ENCODE results near the gene VTI1B.

Gene VTI1B

DNA sequence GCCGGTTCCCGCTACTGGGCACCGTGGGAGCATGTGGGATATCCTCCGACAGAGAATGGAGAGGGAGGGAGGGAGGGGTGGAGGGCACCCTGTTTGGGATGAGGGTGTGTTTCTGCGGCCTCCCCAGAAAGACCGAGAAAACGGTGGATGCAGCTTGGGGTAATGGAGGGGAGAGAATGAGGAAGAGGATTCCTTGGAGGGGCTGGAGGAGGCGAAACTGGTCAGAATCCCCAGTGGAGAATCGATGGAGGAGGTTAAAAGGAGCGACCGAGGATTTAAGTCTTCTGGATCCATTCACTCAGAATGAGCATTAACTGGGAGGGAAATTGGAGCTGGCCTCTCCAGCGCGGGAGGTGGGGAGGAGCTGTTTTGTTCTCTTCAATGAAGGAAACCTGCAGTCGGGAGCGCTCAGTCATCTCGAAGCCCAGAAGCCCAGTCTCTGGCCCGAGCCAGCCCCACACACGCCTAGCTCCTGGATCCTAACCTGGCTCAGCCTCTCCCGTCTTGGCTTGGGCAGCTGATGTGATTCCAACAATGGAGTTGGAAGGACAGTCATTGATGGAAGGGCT, 54.1 kb downstream of the VTI1B start:
- no peak for TF ChIP-seq CTCF (IDR thresholded peaks at IDR 0.05)
- H3K4me1 Mint-ChIP-seq = peaks cover 40% of the 10 kb centered on the region
- peak overlapping the region; percentile 66 for H3K27ac Mint-ChIP-seq
- peaks cover 7% of the 10 kb centered on the region for H3K9me3 Mint-ChIP-seq
- H3K27me3 Mint-ChIP-seq (ENCODE audit: low read depth, poor library complexity) = peaks cover 12% of the 10 kb centered on the region
- peak; percentile 38 for DNase-seq
- H3K36me3 Mint-ChIP-seq (ENCODE audit: low read depth) = peaks cover 17% of the 10 kb centered on the region
- peak overlapping the region; percentile 93 for H3K4me3 Mint-ChIP-seq

DNA sequence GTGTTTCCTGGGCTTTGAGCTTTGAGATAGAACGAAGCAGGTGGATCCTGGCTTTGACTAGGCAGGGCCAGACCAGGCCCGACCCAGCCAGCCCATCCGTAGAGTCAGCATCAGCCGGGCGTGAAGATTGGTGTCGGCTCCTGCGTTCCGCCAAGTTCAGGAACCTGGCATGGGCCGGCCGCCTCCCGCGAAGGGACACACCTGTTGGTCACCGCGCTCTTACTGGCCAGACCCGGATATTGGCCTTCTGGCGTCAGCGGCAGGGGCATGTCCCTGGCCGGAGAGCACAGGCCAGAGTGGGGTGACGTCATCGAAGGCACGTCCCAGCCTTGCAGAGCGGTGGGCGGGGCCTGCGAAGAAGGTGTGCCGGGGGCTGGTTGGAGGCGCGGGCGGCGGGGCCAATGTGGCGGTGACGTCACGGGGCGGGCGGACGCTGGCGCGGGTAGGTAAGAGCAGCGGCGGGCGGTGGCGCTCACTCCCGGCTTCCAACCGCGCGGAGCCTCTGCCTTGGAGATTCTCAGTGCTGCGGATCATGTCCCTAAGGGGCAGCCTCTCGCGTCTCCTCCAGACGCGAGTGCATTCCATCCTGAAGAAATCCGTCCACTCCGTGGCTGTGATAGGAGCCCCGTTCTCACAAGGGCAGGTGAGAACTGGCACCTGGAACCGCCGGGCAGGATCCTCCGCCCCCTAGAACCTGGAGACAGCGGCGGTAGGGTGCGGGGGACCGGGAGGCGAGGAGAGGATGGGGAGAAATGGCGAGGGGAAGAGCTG, 54.8 kb downstream of the VTI1B start, which contains the start of gene ARG2:
Gene ARG2 (plus strand): TSS at position 475 of the 771 bp plus-strand sequence. CDS start 58 bp downstream, at position 533.
- Mint-ChIP-seq H3K27ac (peak within 1 kb of the TSS; percentile 96), H3K4me1 (peaks cover 40% of the 10 kb centered on the region), H3K9me3 (peaks cover 6% of the 10 kb centered on the region), H3K4me3 (peak within 1 kb of the TSS; percentile 93), H3K27me3 (ENCODE audit: low read depth, poor library complexity) (peaks cover 12% of the 10 kb centered on the region), H3K36me3 (ENCODE audit: low read depth) (peaks cover 10% of the 10 kb centered on the region)
- peak; percentile 100 for DNase-seq
- TF ChIP-seq CTCF (IDR thresholded peaks at IDR 0.05) = no peak

- Mint-ChIP-seq H3K4me1 (peaks cover 40% of the 10 kb centered on the region), H3K36me3 (ENCODE audit: low read depth) (peaks cover 3% of the 10 kb centered on the region), H3K4me3 (peak overlapping the region; percentile 93), H3K9me3 (no peaks in the 10 kb centered on the region), H3K27ac (peak overlapping the region; percentile 96), H3K27me3 (ENCODE audit: low read depth, poor library complexity) (peaks cover 17% of the 10 kb centered on the region)
- peak; percentile 57 for TF ChIP-seq CTCF (IDR thresholded peaks at IDR 0.05)
- peak; percentile 18 for DNase-seq
Measured at GRCh38 chr14:67618617-67619063, 55.8 kb downstream of the VTI1B start.

- Mint-ChIP-seq H3K27ac (no peak overlapping the region), H3K27me3 (ENCODE audit: low read depth, poor library complexity) (peaks cover 45% of the 10 kb centered on the region), H3K36me3 (ENCODE audit: low read depth) (no peaks in the 10 kb centered on the region), H3K9me3 (no peaks in the 10 kb centered on the region), H3K4me3 (no peak overlapping the region), H3K4me1 (peaks cover 21% of the 10 kb centered on the region)
- no peak for DNase-seq
- TF ChIP-seq CTCF (IDR thresholded peaks at IDR 0.05) = no peak
Measured at GRCh38 chr14:67610491-67610890, 63.9 kb downstream of the VTI1B start.

DNA sequence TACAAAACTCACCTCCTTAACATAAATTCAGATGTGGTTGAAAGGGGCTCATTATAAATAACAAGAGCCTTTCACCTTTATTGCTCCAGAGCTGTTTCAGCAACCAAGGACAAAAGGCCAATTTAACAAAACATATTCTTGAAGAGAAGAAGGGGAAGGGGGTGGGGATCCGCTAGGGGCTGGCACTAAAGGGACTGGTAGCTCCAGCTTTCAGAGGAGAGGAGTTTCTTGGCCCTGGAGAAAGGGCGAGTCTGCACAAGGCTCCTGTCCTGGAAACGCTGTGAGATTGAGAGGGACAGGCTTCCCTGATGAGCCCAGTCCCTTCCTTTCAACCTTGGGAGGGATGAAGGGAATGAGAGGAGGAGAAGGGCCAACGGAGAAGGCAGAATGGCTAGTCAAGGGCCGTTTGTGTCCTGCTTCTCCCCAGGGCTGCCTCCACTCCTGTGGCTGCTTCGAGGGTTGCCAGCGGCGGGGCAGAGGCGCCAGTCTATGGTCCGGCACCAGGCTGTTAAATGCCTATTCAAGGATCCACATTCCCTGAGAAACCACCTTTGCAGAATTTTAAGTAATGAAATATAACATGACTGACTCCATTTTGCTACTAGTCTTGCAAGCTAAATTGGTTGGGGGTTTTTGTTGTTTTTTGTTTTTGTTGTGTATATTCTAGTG, 64.7 kb downstream of the VTI1B start:
- peaks cover 24% of the 10 kb centered on the region for H3K4me1 Mint-ChIP-seq
- H3K9me3 Mint-ChIP-seq = no peaks in the 10 kb centered on the region
- H3K27me3 Mint-ChIP-seq (ENCODE audit: low read depth, poor library complexity) = peaks cover 46% of the 10 kb centered on the region
- H3K4me3 Mint-ChIP-seq = no peak overlapping the region
- DNase-seq = no peak
- H3K36me3 Mint-ChIP-seq (ENCODE audit: low read depth) = no peaks in the 10 kb centered on the region
- no peak for TF ChIP-seq CTCF (IDR thresholded peaks at IDR 0.05)
- no peak overlapping the region for H3K27ac Mint-ChIP-seq

Measured in nephron progenitor cell (in vitro differentiated cells).